Activated CD8-positive, alpha-beta memory T cell treated with anti-CD3 and anti-CD28 coated beads for 4 hours (primary cell): ENCODE data around the gene KDM1B.

ENCODE experiments used
- DNase-seq, 2 donors: peaks; one replicate each; pipeline ENCODE4 v3.0.0-alpha.2; 2020; ENCODE audit warnings: low read depth in 2 of 2

KDM1B gene

DNA sequence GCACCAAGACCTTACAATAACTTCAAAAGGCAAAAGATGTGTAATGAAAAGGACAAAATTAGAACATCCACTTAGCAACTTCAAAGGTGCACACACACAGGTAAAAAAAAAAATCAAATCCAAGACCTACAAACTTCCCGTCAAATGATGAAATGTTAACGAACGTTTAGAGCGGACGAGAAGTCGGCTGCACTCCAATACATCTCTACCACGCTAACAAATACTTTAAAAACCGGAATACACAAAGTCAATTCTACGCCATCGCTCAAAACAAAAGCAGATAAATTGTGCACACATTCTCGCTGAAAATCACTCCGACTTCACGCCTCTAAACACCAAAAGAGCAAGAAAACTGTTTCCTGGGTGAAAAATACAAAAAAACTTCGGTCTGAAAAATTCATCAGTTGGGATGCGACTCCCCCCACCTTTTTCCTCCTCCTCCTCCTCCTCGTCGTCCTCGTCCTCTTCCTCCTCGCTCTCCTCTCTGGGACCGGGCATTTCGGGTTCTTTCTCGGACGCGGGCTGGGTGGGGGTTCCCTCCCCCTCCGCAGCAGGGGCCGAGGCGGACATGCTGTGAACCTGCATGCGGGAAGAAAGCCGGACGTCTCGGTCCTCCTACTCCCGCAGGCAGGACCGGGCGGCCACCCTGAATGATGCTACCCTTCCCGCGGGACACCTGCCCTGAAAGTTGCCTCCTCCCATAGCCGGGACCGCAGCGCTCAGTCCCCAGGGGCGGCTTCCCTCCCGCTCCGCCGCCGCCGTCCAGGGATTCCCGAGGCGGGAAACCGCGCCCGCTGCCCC lies 108.4 kb downstream of the KDM1B start:
- DNase-seq = no peak

DNA sequence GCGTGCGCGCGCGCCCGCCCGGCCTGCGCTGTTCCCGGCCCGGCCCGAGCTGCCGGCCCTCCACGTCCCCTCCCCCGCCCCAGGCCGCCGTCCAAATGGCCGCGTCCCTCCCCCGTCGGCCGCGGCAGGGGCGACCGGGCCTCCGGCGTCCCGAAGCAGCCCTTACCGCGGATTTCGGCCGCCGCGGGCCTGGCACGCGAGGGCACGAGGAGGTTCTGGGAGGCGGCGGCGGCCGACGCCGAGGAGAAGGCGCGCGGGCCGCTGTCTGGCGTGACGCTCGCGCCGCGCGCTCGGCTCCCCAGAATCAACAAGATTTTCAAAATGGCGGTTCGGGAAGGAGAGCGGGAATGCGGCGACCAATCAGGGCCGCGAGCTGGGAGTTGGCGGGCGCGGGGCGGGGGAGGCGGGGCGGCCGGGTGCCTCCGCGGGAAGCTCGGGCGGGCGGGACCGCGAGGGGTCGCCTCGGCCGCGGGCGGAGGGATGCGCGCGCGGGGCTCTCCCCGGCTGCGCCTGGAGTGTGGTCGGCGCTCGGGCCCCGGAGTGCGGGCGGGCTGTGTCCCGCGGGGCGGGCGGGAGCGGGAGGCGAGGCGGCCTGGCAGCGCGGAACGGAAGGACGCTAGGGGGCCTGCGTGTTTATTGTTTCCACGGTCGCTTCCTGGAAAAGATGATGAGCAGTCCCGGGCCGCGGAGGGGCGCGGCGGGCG lies 109.1 kb downstream of the KDM1B start, which contains the start of gene DEK:
Gene DEK, minus strand, starts transcription at position 312 of the 704 bp plus-strand sequence. CDS start 543 bp downstream, outside the sequence.
- DNase-seq = peak; percentile 73 to 77

DNA sequence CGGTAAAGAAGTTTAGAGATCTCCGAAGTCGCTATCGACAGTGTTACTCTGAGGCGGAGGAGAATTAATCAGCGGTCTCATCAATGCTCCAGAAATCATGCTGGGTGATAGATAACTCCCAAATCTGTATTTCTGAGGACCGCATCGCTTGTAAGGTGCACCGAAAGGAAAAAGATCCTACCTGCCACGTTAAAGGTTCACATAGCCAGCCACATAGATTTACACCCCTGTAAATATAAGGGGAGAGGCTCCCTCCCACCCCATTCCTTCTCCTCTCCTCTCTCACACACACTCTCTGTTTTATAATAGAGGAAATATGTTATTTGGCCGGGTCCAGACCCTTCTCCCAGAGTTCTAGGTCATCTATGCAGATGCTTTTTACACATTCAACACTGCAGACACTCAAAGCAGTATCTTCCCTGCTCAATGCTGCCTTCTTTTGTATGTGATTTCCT lies 109.7 kb downstream of the KDM1B start:
- no peak for DNase-seq

DNA sequence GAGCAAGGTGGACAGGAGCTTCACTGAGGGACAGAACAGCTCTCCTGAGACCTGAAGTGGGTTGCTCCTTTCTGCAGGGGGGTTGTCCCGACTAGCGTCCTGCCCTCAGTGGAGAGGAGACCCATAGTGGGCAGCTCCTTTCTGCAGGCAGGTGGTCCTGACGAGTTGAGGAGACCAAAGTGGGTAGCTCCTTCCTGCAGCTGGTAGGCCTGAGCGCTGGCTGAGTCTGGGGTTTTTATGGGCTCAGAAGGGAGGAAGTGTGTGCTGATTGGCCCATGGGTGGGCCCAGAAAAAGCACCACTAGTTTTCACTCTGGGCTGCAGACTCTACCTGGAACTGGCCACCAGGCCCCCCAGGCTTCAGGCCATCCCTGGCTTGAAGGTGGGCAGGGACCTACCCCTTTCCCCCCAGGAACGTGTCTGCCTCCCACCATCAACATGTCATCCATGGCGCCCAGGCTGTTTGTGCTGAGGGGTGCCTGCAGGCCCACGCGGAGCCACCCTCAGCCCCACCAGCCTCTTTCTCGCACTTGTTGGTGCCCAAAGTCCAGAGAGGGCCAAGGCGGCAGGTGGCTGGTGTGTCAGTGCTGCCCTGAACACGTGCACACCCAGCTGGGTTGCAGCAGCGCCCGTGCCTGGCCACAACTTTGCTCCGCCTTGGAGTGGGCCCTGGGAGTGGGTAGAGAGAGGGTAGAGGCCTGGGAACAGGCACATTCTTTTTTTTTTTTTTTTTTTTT lies 110.7 kb downstream of the KDM1B start:
- no peak for DNase-seq

DNA sequence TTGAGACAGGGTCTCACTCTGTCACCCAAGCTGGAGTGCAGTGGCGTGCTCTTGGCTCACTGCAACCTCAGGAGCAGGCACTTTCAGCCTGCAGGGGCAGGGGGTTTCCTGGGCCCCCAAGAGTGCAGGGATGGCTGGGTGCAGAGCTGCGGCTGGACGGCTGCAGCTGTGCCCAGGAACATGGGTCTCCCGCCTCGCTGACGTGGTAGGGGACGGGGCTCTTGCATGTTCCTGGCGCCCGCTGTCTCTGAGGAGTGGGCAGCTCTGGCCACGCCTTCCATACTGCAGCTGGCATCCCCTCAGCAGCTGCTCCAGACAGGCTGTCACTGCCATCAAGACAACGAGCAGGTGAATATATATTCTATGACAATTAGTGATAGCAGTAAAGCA lies 111.3 kb downstream of the KDM1B start:
- DNase-seq = no peak

DNA sequence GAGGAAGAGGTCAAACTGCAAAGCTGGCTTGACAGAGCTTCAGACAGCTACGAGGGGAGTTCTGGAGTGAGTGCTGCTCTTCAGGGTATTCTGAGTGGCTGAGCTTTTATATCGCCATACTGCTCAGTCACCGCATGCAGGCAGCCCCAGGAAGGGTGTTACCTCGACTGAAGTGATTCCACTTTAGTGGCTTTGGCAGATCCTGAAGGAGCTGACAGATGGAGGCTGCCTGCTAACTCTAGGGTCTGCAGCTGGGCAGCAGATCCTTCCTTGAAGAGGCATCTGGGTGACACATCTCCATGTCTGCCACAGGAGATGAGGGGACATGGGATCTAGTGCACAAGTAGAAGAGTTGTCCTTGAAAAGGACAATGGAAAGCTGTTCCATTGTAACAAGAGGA lies 112.8 kb downstream of the KDM1B start:
- DNase-seq = no peak

DNA sequence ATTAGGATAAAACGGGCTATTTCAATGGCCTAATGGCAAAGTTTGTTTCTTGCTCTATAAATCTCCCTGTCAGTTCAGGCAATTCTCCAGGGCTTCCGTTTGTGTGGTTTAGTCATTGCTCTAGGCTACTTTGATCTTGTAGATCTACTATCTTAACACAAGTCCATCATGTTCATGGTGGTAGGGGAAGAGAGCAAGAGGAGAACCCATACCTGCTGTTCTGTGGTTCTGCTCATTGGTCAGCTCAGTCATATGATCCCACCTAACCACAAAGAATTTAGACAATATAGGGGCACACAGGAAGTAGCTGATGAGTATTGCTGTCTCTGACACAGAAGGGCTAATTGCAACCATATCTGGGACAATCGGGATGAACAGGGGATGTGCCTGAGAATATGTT lies 114.0 kb downstream of the KDM1B start:
- no peak for DNase-seq

DNA sequence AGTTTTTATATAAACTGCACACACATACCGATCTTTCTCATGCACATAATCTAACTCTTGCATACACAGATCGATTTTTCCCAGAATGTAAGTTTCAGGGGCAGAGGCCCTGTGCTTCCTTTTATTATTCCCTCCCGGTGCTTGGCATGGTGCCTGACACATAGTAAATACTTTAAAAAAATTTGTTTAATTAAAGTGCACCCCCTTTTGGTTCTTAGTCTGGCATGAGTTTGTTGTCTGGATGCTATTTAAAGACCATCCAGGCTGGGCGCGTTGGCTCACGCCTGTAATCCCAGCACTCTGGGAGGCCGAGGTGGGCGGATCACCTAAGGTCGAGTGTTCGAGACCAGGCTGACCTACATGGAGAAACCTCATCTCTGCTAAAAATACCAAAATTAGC lies 114.5 kb downstream of the KDM1B start:
- no peak for DNase-seq

DNA sequence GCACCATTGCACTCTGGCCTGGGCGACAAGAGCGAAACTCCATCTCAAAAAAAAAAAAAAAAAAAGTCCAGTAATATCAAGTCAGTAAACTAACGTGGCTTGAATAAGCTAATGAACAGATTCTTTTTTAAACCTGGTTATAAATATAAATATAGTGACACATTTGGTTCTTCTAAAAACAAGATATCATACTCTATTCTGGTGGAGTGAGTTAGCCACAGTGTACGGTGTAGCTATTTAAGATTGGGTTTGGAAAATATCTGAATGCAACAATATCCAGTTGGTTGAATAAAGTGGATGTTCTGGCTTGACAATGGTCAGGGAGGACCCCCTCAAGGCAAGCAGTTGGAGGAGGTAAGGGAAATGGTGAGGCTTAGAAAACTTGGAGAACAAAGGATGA lies 115.0 kb downstream of the KDM1B start:
- DNase-seq = no peak
